Osteoblast (primary cell): ENCODE results near the gene CCDC192. TPM values are rescaled to one million over a fixed set of nuclear protein-coding genes. Genes with fewer than 3 reads are reported as not detected.

ENCODE experiments used
- DNase-seq: peaks from one replicate; pipeline ENCODE4 v3.0.0; 2011; ENCODE audit warnings: low spot score, mixed read lengths; ENCODE audit not compliant: insufficient read length; ENCODE audit errors: missing footprints
- H2AFZ ChIP-seq: 2 replicates; pipeline ENCODE4 v1.6.0; 2011; ENCODE audit warnings: mild to moderate bottlenecking, low read length
- H3K27ac ChIP-seq: 2 replicates; pipeline ENCODE4 v1.5.1; 2011; ENCODE audit warnings: mild to moderate bottlenecking, low read depth, low read length, moderate library complexity
- H3K27me3 ChIP-seq: 2 replicates; pipeline ENCODE4 v1.6.0; 2012; ENCODE audit warnings: mild to moderate bottlenecking, control low read depth, inconsistent platforms, low read length, moderate library complexity; ENCODE audit not compliant: insufficient read depth
- H3K36me3 ChIP-seq: 2 replicates; pipeline ENCODE4 v1.5.1; 2011; ENCODE audit warnings: mild to moderate bottlenecking, low read length, control low read depth, moderate library complexity; ENCODE audit not compliant: insufficient read depth
- H3K4me1 ChIP-seq: 2 replicates; pipeline ENCODE4 v1.5.1; 2011; ENCODE audit warnings: mild to moderate bottlenecking, low read length, control low read depth, moderate library complexity; ENCODE audit not compliant: insufficient read depth
- H3K4me2 ChIP-seq: 2 replicates; pipeline ENCODE4 v1.6.0; 2011; ENCODE audit warnings: mild to moderate bottlenecking, low read length; ENCODE audit not compliant: insufficient read depth
- H3K4me3 ChIP-seq: fragments of 200-600 bp; sonication (generic); 3 replicates; pipeline ENCODE4 v1.5.1; 2012; ENCODE audit warnings: mild to moderate bottlenecking, low read length, inconsistent platforms; ENCODE audit not compliant: insufficient read depth
- H3K79me2 ChIP-seq: 2 replicates; pipeline ENCODE4 v1.6.0; 2012; ENCODE audit warnings: mild to moderate bottlenecking, low read length, control low read depth, inconsistent platforms; ENCODE audit not compliant: insufficient read depth
- H3K9me3 ChIP-seq: 2 replicates; pipeline ENCODE4 v1.5.1; 2011; ENCODE audit warnings: low read depth, low read length, control low read depth
- H4K20me1 ChIP-seq: 2 replicates; pipeline ENCODE4 v1.6.0; 2012; ENCODE audit warnings: mild to moderate bottlenecking, low read length, control low read depth; ENCODE audit not compliant: insufficient read depth
- CTCF ChIP-seq: IDR thresholded peaks from 2 replicates; pipeline ENCODE4 v1.5.1; 2011; ENCODE audit warnings: mild to moderate bottlenecking, low read depth, low read length, moderate library complexity; ENCODE audit errors: extremely low read depth
- total RNA-seq: library from RNA; depleted of rRNA; stranded (reverse); fragments of >200 nt; gene quantifications from 2 replicates; pipeline ENCODE4 v1.2.3, GENCODE V29; 2012

Gene CCDC192
- total RNA-seq, 1 donor, result not detected

GRCh38 chr5:127979475-127979874, 276.3 kb downstream of the CCDC192 start:
- H3K4me1 ChIP-seq, result no peaks in the 10 kb centered on the region
- no peak for DNase-seq
- no peak for TF ChIP-seq CTCF

GRCh38 chr5:127980843-127981242, 277.7 kb downstream of the CCDC192 start:
- Histone ChIP-seq H3K27me3 (no peaks in the 10 kb centered on the region), H3K4me2 (no peak overlapping the region), H4K20me1 (no peaks in the 10 kb centered on the region), H3K4me3 (no peak overlapping the region), H2AFZ (no peak overlapping the region), H3K4me1 (no peaks in the 10 kb centered on the region), H3K36me3 (no peaks in the 10 kb centered on the region), H3K79me2 (no peaks in the 10 kb centered on the region), H3K27ac (no peak overlapping the region), H3K9me3 (no peaks in the 10 kb centered on the region)
- no peak for TF ChIP-seq CTCF
- DNase-seq, result no peak

More at GRCh38 chr5:127979475-127979874, 276.3 kb downstream of the CCDC192 start:
- H3K4me2 ChIP-seq, result no peak overlapping the region
- H3K4me3 ChIP-seq, result no peak overlapping the region
- no peaks in the 10 kb centered on the region for H3K79me2 ChIP-seq
- no peak overlapping the region for H2AFZ ChIP-seq
- no peaks in the 10 kb centered on the region for H3K27me3 ChIP-seq
- H3K27ac ChIP-seq, result no peak overlapping the region
- no peaks in the 10 kb centered on the region for H4K20me1 ChIP-seq
- H3K9me3 ChIP-seq, result no peaks in the 10 kb centered on the region
- H3K36me3 ChIP-seq, result no peaks in the 10 kb centered on the region

GRCh38 chr5:127981498-127981897, 278.3 kb downstream of the CCDC192 start:
- no peaks in the 10 kb centered on the region for H3K9me3 ChIP-seq
- no peak for TF ChIP-seq CTCF
- no peaks in the 10 kb centered on the region for H4K20me1 ChIP-seq
- DNase-seq, result no peak
- H3K36me3 ChIP-seq, result no peaks in the 10 kb centered on the region
- H3K27me3 ChIP-seq, result no peaks in the 10 kb centered on the region
- H3K4me1 ChIP-seq, result no peaks in the 10 kb centered on the region
- H3K4me3 ChIP-seq, result no peak overlapping the region
- H2AFZ ChIP-seq, result no peak overlapping the region
- H3K27ac ChIP-seq, result no peak overlapping the region
- no peaks in the 10 kb centered on the region for H3K79me2 ChIP-seq
- no peak overlapping the region for H3K4me2 ChIP-seq

GRCh38 chr5:127985811-127986325, 282.7 kb downstream of the CCDC192 start:
- Histone ChIP-seq H2AFZ (no peak overlapping the region), H3K36me3 (no peaks in the 10 kb centered on the region), H3K4me1 (peaks cover 8% of the 10 kb centered on the region), H3K4me3 (no peak overlapping the region), H3K79me2 (no peaks in the 10 kb centered on the region), H3K4me2 (no peak overlapping the region), H4K20me1 (no peaks in the 10 kb centered on the region), H3K9me3 (no peaks in the 10 kb centered on the region), H3K27me3 (no peaks in the 10 kb centered on the region), H3K27ac (no peak overlapping the region)
- TF ChIP-seq CTCF, result no peak
- no peak for DNase-seq
